Sigmoid colon (tissue), 4 donors: Measurements from ENCODE around the gene TRAPPC2.

Experiments used
- EP300 ChIP-seq, 4 donors: sonication (generic); formaldehyde crosslinking; IDR thresholded peaks; one replicate each; pipeline ENCODE4 v1.6.1; 2017; ENCODE audit warnings: antibody characterized with exemption in 4 of 4
- POLR2A ChIP-seq, 2 donors: fragments of 450-650 bp; IDR thresholded peaks; one replicate each; pipeline ENCODE4 v1.6.1; 2016; ENCODE audit warnings: antibody characterized with exemption in 2 of 2, mild to moderate bottlenecking in 2 of 2, moderate library complexity in 2 of 2
- POLR2AphosphoS5 ChIP-seq, 4 donors: sonication (generic); formaldehyde crosslinking; IDR thresholded peaks; one replicate each; pipeline ENCODE4 v1.6.1; 2017; ENCODE audit warnings: antibody characterized with exemption in 4 of 4
- TF ChIP-seq, protein P1 (sequence below), 4 experiments: fragments of 450-650 bp in 3 of 4; fragments of 200-600 bp in 1 of 4; IDR thresholded peaks; one replicate each; pipeline ENCODE4 v1.5.1; 2016 to 2019; ENCODE audit warnings: antibody characterized with exemption in 4 of 4, mild to moderate bottlenecking in 3 of 4, moderate library complexity in 2 of 4

DNA sequence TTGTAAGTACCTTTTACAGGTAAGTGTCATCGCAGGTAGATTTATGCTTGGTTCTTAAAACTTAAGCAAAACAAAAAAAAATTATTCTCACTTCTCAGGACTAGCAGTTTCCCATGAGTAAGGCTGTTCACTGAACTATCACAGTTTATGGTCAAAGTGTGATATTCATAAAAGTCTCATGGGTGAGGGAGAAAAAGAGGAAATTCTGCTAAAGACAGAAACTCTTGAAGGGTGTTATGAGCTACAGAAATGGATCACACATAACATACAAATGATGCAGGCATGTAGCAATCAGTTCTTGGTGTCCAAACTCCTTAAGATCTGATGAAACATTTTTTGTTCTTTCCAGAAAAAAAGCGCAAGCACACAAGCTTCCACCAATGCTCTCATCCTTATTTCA, 37.0 kb downstream of the TRAPPC2 start:
- TF ChIP-seq, protein P1, sequence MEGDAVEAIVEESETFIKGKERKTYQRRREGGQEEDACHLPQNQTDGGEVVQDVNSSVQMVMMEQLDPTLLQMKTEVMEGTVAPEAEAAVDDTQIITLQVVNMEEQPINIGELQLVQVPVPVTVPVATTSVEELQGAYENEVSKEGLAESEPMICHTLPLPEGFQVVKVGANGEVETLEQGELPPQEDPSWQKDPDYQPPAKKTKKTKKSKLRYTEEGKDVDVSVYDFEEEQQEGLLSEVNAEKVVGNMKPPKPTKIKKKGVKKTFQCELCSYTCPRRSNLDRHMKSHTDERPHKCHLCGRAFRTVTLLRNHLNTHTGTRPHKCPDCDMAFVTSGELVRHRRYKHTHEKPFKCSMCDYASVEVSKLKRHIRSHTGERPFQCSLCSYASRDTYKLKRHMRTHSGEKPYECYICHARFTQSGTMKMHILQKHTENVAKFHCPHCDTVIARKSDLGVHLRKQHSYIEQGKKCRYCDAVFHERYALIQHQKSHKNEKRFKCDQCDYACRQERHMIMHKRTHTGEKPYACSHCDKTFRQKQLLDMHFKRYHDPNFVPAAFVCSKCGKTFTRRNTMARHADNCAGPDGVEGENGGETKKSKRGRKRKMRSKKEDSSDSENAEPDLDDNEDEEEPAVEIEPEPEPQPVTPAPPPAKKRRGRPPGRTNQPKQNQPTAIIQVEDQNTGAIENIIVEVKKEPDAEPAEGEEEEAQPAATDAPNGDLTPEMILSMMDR (IDR thresholded peaks at IDR 0.05): no peak
- TF ChIP-seq EP300 (IDR thresholded peaks at IDR 0.05) (no peak), POLR2A (IDR thresholded peaks at IDR 0.05) (no peak), POLR2AphosphoS5 (IDR thresholded peaks at IDR 0.05) (no peak)
